GM19035 (cell line): Measurements from ENCODE around the gene PIK3R1.
A peak's percentile ranks its signal among the peaks of the same experiment; 100 is the strongest.

Experiments
- ATAC-seq: cut with Tn5 transposase; IDR thresholded peaks from one replicate; pipeline ENCODE4 v1.9.1; 2021; ENCODE audit not compliant: unreplicated experiment

Gene PIK3R1

GRCh38 chr5:68289498-68289897 is 73.9 kb downstream of the PIK3R1 start:
- no peak for ATAC-seq

- ATAC-seq, result no peak
Measured at GRCh38 chr5:68290260-68290674, 74.7 kb downstream of the PIK3R1 start.

GRCh38 chr5:68290847-68291246 is 75.3 kb downstream of the PIK3R1 start:
- no peak for ATAC-seq

GRCh38 chr5:68292316-68292715 is 76.8 kb downstream of the PIK3R1 start:
- ATAC-seq, result no peak

- no peak for ATAC-seq
Measured at GRCh38 chr5:68295772-68296171, 80.2 kb downstream of the PIK3R1 start.

GRCh38 chr5:68296895-68297294 is 81.3 kb downstream of the PIK3R1 start:
- ATAC-seq, result no peak

- no peak for ATAC-seq
Measured at GRCh38 chr5:68297656-68298055, 82.1 kb downstream of the PIK3R1 start.

GRCh38 chr5:68298479-68298878 is 82.9 kb downstream of the PIK3R1 start:
- no peak for ATAC-seq

GRCh38 chr5:68299105-68299504 is 83.5 kb downstream of the PIK3R1 start:
- ATAC-seq, result no peak

GRCh38 chr5:68299575-68299974 is 84.0 kb downstream of the PIK3R1 start:
- no peak for ATAC-seq

GRCh38 chr5:68303038-68303738 is 87.6 kb downstream of the PIK3R1 start:
- ATAC-seq, result peak; percentile 61

- no peak for ATAC-seq
Measured at GRCh38 chr5:68303754-68304420, 88.3 kb downstream of the PIK3R1 start.

GRCh38 chr5:68304421-68305052 is 89.0 kb downstream of the PIK3R1 start:
- ATAC-seq, result no peak

- ATAC-seq, result no peak
Measured at GRCh38 chr5:68305223-68305870, 89.8 kb downstream of the PIK3R1 start.

- ATAC-seq, result no peak
Measured at GRCh38 chr5:68306361-68307014, 90.9 kb downstream of the PIK3R1 start.

GRCh38 chr5:68313336-68313735 is 97.8 kb downstream of the PIK3R1 start:
- ATAC-seq, result no peak

GRCh38 chr5:68314465-68314864 is 98.9 kb downstream of the PIK3R1 start:
- no peak for ATAC-seq

- ATAC-seq, result peak; percentile 98
Measured at GRCh38 chr5:68315679-68316271, 100.2 kb downstream of the PIK3R1 start.

GRCh38 chr5:68316469-68316868 is 100.9 kb downstream of the PIK3R1 start:
- ATAC-seq, result no peak

- no peak for ATAC-seq
Measured at GRCh38 chr5:68317646-68318045, 102.1 kb downstream of the PIK3R1 start.
